NCI-H2107 (cell line): ENCODE results near the gene CERCAM.
"Not testable (repeated sequence)": the region's sequence is repeated elsewhere in the genome, so short reads cannot be mapped to it uniquely, and the experiment has no call there.

Source experiments
- DNase-seq: peaks from one replicate; lab custom pipeline; 2025; lab: John Stamatoyannopoulos, UW

Gene CERCAM

DNA sequence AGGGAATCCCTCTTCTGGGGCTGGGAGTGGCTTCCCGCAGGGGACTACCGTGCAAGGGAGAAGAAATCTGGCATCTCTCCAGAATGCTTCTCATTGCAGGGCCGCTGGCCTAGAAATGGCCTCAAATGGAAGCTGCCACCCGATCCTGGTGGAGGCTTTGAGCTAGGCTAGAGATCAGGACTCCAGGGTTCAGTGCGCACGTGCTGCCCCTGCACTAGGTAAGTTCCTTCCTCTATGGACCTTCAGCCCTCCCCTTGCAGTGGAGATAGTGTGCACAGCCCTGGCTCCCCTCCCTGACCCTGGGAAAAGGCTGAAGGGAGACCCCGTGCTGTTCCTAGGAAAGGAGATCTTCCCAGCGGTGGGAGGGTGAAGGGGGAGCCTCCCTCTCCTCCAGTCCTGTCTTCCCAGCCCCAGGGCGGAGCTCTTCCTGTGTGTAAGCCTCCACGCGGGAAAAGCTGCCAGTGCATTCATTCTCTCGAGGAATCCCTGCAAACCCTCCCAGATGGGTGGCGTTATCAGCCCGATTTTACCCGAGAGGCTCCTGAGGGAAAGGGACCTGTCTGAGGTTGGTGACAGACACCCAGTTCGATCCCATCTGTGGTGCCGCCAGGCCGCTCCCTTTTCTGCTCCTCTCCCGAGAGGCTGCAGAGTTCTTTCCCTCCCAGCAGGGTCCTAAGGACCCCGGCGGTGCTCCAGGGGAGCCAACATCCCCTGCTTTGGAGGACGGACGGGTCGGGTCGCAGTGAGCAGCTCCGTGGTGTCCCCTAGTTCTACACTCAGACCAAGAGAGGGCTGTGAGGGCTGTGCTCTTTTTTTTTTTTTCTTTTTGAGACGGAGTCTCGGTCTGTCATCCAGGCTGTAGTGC, 1.4 kb upstream of the CERCAM start:
- DNase-seq = peak; percentile 81

DNA sequence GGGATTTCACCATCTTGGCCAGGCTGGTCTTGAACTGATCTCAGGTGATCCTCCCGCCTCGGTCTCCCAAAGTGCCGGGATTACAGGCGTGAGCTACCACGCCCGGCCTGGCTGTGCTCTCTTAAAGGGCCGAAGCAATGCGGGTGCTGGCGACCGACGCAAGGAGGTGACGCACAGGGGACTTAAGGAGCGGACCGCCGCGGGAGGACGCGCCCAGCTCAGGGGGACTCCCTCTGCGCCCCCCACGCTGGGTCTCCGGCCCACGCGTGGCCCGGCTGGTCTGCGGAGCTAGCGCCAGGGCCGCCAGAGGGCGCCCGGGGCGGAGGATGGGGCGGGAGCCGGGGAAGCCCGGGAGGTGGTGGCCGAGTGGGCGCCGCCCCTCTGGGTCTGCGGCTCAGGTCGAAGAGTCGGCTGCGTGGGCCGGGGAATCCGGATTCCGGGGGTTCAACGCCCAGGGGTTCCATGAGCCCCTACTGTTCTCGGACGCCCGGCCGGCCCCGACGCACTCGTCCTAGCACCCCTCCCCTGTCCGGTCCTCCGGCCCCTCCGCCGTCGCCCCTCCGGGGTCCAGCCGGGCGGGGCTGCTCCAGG, 502 bp upstream of the CERCAM start:
- no peak for DNase-seq

DNA sequence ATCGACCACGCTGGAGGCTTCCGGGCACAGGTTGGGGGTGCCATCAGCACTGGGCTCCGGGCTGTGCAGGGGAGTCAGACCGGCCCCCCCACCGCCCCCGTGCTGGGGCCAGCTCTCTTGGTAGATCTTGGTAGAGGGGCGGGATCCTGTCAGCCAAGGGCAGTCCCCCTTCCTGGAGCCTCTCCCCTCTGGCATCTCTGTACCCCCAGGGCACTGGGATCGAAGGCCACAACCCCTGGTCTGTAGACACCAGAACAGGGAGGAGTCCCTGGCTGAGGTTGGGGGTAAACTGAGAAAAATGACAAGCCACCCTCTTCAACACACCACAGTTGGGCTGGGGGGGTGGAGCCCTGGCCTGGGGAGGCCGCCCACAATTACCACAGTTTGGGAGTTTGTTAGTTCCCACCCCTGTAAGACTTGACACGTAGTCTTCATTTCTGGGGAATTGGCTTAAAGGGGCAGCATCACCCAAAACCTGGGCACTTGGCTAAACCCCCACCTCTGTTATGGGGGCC, 882 bp downstream of the CERCAM start:
- no peak for DNase-seq

DNA sequence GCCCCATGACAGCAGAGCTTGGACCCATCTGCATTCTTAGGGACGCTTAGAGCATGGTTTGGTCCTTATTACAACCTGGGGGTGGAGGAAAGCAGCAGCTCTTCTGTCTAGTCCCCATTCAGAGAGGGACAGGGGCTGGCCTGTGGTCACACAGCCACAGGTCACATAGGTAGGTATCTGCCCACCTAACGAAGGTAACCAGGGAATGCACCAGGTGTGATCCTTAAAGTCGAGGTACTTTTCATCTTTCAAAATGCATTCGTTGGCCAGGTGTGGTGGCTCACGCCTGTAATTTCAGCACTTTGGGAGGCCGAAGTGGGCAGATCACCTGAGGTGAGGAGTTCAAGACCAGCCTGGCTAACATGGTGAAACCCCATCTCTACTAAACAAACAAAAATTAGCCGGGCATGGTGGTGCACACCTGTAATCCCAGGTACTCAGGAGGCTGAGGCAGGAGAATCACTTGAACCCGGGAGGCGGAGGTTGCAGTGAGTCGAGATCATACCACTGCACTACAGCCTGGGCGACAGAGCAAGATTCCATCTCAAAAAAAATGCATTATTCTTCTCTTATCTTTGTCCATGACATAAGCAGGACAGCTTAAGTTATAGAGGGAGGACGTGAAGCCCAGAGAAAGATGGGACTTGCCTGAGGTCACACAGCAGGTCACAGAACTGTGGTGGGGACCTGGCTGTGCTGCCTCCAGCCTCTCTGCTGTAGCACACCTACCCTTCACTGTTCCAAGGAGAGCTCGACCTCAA, 1.5 kb downstream of the CERCAM start:
- not testable (repeated sequence) for DNase-seq

DNA sequence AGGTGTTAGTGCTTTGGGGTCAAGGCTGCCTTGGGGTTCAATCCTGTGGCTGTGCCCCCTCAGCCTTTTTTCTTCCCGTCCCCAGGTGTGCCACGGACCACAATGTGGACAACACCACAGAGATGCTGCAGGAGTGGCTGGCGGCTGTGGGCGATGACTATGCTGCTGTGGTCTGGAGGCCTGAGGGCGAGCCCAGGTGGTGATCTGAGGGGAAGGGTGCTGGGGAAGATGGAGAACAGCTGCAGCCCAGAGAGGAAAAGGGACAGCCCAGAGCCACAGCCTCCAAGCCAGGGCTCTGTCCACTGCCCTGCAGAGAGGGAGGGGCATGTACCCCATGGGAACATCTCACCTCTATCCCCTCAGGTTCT, 2.1 kb downstream of the CERCAM start:
- DNase-seq = no peak

DNA sequence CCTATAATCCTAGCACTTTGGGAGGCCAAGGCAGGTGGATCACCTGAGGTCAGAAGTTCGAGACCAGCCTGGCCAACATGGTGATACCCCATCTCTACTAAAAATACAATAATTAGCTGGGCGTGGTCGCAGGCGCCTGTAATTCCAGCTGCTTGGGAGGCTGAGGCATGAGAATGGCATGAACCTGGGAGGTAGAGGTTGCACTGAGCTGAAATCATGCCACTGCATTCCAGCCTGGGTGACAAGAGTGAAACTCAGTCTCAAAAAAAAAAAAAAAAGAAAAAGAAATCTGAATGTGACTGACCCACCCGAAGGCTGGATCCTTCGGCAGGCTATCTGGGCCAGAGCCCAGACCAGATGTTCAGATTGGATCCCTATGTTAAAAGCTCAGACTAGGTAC, 2.7 kb downstream of the CERCAM start:
- not testable (repeated sequence) for DNase-seq

DNA sequence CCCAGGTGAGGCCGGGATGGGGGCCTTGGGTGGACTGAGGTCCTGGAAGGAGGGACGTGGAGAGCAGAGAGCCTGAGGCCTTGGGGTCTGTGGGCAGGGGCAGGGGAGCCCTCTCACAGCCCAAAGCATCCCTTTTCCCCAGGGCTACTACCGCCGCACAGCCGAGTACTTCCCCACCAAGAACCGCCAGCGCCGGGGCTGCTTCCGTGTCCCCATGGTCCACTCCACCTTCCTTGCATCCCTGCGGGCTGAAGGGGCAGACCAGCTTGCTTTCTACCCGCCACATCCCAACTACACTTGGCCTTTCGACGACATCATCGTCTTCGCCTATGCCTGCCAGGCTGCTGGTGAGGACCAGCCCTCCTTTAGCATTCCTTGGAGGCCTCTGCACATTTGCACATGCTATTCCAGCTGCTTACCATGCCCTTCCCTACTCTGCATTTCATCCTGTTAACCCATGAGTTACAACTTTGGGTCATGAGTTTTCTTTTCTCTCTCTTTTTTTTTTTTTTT, 3.7 kb downstream of the CERCAM start:
- no peak for DNase-seq

DNA sequence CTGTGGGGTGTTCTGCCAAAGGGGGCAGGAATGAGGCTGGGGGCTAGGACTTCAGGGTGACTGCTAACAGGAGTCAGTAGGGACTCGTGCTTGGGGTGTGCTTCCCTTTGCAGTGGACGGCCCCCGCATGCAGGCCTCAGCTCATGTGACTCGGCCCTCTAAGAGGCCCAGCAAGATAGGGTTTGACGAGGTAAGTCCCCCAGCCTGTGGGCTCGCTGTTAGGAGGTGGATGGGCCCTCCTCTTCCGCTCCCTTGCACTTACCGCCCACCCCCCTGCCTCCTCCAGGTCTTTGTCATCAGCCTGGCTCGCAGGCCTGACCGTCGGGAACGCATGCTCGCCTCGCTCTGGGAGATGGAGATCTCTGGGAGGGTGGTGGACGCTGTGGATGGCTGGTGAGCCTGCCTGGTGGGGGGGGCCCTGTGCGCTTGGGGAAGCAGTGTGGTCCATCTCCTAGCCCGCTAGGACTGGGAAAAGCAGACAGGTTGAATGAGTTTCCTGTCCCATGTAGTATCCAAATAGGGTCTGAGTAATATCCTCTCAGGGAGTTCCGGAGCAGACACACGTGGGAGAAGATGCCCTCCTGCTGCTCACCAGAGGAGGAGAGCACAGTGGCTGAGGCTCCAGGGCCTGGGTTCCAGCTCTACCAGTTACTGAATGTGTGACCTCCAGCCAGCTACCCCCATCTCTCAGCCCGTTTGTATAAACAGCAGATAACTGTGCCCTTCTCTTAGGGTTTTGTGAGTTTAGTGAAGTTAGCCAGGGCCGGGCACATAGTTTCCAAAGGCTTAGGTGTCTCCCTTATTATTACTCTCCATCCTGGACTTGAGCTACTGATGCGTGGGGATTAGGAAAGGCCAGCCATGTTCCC, 8.2 kb downstream of the CERCAM start:
- DNase-seq = no peak

DNA sequence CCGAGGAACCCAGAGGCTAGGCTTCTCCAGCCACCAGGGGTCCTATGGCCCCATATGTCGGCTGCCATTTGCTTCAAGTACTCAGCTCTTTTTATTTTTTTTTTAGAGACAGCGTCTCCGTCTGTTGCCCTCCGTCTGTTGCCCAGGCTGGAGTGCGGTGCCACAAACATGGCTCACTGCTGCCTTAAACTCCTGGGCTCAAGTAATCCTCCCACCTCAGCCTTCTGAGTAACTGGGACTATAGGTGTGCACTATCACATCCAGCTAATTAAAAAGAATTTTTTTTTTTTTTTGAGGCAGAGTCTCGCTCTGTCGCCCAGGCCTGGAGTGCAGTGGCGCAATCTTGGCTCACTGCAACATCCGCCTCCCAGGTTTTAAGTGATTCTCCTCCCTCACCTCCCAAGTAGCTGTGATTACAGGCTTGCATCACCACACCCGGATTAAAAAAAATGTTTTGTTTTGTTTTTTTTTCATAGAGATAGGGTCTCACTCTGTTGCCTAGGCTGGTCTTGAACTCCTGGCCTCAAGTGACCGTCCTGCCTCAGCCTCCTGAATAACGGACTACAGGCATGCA, 8.9 kb downstream of the CERCAM start:
- DNase-seq = no peak

DNA sequence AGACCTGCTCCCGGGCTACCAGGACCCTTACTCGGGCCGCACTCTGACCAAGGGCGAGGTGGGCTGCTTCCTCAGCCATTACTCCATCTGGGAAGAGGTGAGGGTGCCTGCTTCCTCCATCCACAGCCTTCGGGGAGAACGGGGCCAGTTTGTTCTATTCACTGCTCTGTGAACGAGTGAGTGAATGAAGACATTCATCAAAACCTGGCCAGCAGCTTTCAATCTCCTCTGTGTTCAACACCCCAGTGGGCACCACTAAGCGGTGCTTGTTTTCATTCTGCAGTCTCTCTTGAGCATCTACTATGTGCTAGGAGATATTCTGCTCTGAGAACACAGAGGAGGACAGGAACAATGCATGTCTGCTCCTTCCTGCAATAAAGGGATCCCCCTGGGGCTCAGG, 10.6 kb downstream of the CERCAM start:
- no peak for DNase-seq

DNA sequence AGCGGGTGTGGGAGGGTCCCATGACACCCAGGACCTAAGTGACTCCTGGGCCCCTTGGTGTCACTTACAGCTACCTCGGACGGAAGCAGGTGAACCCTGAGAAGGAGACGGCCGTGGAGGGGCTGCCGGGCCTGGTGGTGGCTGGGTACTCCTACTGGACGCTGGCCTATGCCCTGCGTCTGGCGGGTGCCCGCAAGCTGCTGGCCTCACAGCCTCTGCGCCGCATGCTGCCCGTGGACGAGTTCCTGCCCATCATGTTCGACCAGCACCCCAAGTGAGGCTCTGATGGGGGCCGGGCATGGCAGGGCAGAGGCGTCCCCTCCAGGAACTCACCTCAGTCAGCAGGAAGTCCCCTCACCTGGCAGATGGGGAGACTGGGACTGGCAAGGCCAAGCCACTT, 13.7 kb downstream of the CERCAM start:
- no peak for DNase-seq

DNA sequence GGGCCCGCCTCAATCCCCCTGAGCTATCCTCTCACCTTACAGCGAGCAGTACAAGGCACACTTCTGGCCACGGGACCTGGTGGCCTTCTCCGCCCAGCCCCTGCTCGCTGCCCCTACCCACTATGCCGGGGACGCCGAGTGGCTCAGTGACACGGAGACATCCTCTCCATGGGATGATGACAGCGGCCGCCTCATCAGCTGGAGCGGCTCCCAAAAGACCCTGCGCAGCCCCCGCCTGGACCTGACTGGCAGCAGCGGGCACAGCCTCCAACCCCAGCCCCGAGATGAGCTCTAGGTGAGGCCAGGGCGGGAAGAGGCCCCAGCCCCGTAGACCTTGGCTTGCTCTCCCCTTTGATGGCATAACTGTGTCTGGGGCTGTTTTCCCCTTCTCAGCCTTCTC, 15.0 kb downstream of the CERCAM start:
- DNase-seq = no peak

DNA sequence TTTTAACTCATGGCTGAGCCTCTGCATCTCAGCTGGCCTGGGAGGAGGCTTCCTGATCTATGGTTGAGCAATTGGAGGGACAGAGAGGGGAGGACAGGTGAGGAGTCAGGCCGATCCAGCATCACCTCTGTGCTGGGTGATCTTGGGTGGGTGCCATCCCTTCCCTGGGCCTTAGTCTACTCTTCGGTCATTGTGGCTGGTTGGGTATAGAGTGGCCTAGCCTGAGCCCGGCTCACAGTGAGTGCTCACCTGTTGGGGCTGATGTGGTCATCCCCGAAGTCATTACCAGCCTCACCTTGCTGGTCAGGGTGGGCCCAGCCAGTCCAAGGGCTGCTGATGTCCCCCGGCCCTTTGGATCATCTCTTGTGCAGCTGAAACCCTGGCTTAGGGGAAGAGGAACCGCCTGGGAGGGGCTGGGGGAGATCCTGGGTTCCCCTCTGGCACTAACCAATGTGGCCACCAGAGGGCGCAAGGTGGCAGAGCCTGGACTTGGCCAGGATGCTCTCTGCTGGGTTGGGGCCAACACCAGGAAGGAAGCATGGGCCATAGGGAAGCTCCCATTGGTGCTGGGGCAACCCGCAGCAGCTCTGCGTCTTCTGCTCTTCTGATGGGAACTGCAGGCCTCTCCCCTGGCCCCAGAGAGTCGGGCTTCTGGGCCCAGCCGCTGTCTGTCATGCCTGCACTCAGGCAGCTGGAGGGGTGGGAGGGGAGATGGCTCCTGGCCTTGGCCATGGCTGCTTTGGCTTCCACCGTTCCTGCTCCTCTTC, 17.9 kb downstream of the CERCAM start:
- peak; percentile 75 for DNase-seq

DNA sequence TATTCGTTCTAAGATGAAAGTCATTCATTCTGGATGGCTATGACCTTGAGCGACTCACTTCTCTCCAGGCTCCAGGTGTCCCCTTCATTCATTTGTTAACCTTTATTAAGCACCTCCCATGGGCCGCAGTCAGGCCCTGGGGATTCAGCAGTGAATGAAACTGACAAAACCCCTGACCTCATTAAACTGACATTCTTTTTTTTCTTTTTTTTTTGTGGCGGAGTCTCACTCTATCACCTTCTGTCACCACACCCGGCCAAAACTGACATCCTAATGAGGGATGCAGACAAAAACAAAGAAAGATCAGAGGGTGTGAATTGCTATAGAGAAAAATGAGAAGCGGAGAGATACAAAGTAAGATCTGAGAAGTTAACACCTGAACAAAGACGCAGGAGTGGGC, 18.6 kb downstream of the CERCAM start:
- no peak for DNase-seq

DNA sequence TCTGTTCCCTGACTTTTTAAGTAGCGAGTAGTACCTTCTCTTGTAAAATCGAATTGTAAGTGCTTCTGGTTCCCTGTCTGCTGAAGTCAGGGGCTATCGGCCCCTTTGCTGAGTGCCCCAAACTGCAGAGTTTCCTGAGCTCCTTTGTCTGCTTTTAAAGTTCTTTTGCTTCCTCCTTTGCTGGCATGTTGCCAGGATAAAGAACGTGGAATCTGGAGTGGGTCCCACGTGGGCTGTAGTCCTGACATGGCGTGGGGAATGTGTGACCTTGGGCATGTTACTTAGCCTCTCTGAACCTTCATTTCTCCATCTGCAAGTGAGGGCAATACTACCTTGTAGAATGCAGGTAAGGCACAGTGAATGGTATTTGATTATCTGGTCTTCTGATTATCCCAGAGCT, 21.5 kb downstream of the CERCAM start:
- DNase-seq = no peak

DNA sequence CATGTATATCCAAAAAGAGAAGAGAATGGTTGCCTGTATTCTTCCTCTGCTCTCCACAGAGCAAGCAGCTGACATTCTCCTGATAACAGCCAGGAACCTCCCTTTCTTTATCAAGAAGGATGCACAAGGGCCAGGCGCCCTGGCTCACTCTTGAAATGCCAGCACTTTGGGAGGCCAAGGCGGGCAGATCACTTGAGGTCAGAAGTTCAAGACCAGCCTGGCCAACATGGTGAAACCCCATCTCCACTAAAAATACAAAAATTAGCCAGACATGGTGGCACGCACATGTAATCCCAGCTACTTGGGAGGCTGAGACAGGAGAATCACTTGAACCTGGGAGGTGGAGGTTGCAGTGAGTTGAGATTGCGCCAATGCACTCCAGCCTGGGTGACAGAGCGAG, 25.8 kb downstream of the CERCAM start:
- not testable (repeated sequence) for DNase-seq

DNA sequence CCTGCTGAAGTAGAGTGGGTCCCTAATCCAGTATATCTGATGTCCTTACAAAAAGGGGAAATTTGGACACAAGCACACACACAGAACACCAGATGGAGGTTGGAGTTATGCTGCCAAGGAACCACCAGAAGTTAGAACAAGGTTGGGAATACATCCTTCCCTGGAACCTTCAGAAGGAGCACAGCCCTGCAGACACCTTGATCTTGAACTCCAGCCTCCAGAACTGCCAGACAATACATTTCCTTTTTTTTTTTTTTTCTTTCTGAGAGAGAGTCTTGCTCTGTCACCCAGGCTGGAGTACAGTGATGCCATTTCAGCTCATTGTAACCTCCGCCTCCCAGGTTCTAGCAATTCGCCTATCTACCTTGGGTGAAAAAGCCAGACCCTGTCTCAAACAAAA, 28.1 kb downstream of the CERCAM start:
- no peak for DNase-seq

DNA sequence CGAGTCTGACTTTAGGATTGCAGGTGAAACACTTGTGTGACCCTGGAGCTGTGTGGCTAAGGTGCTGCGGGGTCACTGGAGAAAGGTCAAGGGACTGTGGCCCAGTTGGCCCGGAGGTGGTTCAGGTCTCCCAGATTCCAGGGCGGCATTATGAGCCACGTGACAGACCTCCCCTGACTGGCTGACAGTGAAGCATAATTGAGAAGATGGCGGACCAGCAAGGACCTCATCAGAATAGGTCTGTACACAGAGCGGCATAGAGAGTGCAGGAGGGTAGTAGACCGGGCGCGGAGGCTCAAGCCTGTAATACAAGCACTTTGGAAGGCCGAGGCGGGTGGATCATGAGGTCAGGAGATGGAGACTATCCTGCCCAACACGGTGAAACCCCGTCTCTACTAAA, 34.3 kb downstream of the CERCAM start:
- DNase-seq = no peak

DNA sequence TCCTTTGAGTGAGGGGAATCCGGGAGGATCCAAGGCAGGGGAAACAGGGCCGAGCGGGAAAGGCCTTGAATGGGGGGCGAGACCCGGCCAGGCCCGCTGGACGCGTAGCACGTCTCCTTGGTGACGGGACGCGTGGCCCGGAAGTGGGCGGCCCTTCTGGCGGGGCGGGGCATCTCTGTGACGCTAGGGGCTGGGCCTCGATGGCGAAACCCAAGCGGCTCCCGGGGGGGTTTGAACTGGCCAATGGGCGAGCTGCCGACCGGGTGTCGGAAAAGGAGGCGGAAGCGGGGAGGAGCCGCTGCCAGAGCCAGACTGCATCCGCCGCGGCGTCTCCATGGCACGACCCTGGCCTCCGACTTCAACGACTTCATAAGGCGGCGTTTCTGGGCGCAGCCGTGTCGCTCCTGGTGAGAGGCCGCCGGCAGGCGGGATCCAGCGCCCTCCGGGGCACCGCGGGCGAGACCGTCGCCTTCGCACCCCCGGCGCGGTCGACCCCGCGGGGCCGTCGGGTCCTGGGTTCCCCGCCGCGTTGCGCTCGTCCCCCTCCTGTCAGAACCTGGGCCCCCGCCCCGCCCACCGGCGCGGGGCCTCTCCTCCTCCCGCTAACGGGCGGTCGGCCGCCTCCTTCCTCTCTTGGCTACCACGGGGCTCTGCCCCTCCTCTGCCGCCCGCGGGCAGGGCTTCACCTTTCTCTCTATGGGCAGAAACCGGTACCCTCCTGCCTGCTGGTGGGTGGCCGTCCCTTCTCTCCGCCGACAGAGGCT, 35.4 kb downstream of the CERCAM start, which contains the start of gene ODF2:
Gene ODF2 (plus strand): TSS at position 158 of the 764 bp plus-strand sequence. CDS start 86 bp downstream, at position 244.
- DNase-seq = peak; percentile 95
